RWPE2 (cell line): Measurements from ENCODE around the gene ERRFI1.

Experiments used
- ATAC-seq: fragments of 200-7000 bp; cut with Tn5 transposase; 3 replicates; pipeline ENCODE4 v1.9.1; 2021; ENCODE audit warnings: low read depth
- DNase-seq: peaks from one replicate; pipeline ENCODE4 v3.0.0-alpha.2; 2020; ENCODE audit warnings: low spot score
- H3K27ac ChIP-seq: fragments of 450-650 bp; 2 replicates; pipeline ENCODE4 v1.5.1; 2017; ENCODE audit warnings: mild to moderate bottlenecking; ENCODE audit not compliant: poor library complexity, severe bottlenecking
- H3K27me3 ChIP-seq: fragments of 250-450 bp; sonication (Bioruptor Pico); 2 replicates; pipeline ENCODE4 v1.5.1; 2021; ENCODE audit warnings: mild to moderate bottlenecking, moderate library complexity; ENCODE audit not compliant: insufficient read depth, poor library complexity, severe bottlenecking
- H3K36me3 ChIP-seq: fragments of 250-450 bp; sonication (Bioruptor Pico); 2 replicates; pipeline ENCODE4 v1.5.1; 2020; ENCODE audit warnings: low read depth, mild to moderate bottlenecking, moderate library complexity
- H3K4me1 ChIP-seq: fragments of 250-450 bp; sonication (Bioruptor Pico); 2 replicates; pipeline ENCODE4 v1.5.1; 2021; ENCODE audit warnings: mild to moderate bottlenecking, moderate library complexity; ENCODE audit not compliant: insufficient read depth, poor library complexity, severe bottlenecking
- H3K4me3 ChIP-seq: fragments of 250-450 bp; sonication (Bioruptor Pico); 2 replicates; pipeline ENCODE4 v1.5.1; 2021; ENCODE audit warnings: mild to moderate bottlenecking, moderate library complexity; ENCODE audit not compliant: severe bottlenecking
- H3K9me3 ChIP-seq: fragments of 250-450 bp; sonication (Bioruptor Pico); 2 replicates; pipeline ENCODE4 v1.5.1; 2021; ENCODE audit warnings: mild to moderate bottlenecking, moderate library complexity; ENCODE audit not compliant: severe bottlenecking
- CTCF ChIP-seq: fragments of 450-650 bp; IDR thresholded peaks from one replicate; pipeline ENCODE4 v1.5.1; 2017; ENCODE audit warnings: mild to moderate bottlenecking, moderate library complexity; ENCODE audit not compliant: poor library complexity, severe bottlenecking

The ERRFI1 gene

GRCh38 chr1:8022395-8023286, 3.5 kb downstream of the ERRFI1 start:
- Histone ChIP-seq H3K36me3 (peaks cover 79% of the 10 kb centered on the region), H3K27ac (peak overlapping the region; percentile 99), H3K4me1 (peaks cover 47% of the 10 kb centered on the region), H3K27me3 (no peaks in the 10 kb centered on the region), H3K9me3 (no peaks in the 10 kb centered on the region), H3K4me3 (peak overlapping the region; percentile 91)
- no peak for TF ChIP-seq CTCF
- DNase-seq (no peak), ATAC-seq (no peak)

- peaks cover 88% of the 10 kb centered on the region for H3K36me3 ChIP-seq
- peak overlapping the region; percentile 99 for H3K27ac ChIP-seq
- H3K9me3 ChIP-seq: no peaks in the 10 kb centered on the region
- ATAC-seq (peak; percentile 12; the same call in 1 of the 3 replicates), DNase-seq (no peak)
- H3K4me3 ChIP-seq: peak overlapping the region; percentile 91
- H3K27me3 ChIP-seq: no peaks in the 10 kb centered on the region
- H3K4me1 ChIP-seq: peaks cover 53% of the 10 kb centered on the region
- no peak for TF ChIP-seq CTCF
Measured at GRCh38 chr1:8021676-8022266, 4.3 kb downstream of the ERRFI1 start.

- H3K9me3 ChIP-seq: no peaks in the 10 kb centered on the region
- H3K4me3 ChIP-seq: no peak overlapping the region
- peaks cover 100% of the 10 kb centered on the region for H3K36me3 ChIP-seq
- H3K27ac ChIP-seq: peak overlapping the region; percentile 99
- no peak for TF ChIP-seq CTCF
- H3K27me3 ChIP-seq: no peaks in the 10 kb centered on the region
- ATAC-seq (peak; percentile 26), DNase-seq (no peak)
- H3K4me1 ChIP-seq: peaks cover 70% of the 10 kb centered on the region
Measured at GRCh38 chr1:8020032-8020431, 6.1 kb downstream of the ERRFI1 start.

- Histone ChIP-seq H3K36me3 (peaks cover 100% of the 10 kb centered on the region), H3K9me3 (no peaks in the 10 kb centered on the region), H3K27me3 (no peaks in the 10 kb centered on the region), H3K27ac (peak overlapping the region; percentile 99), H3K4me1 (peaks cover 70% of the 10 kb centered on the region), H3K4me3 (no peak overlapping the region)
- ATAC-seq: no peak
- DNase-seq: no peak
- TF ChIP-seq CTCF: no peak
Measured at GRCh38 chr1:8019229-8019620, 6.9 kb downstream of the ERRFI1 start.
